Activated T-helper 9 cell treated with anti-CD3 and anti-CD28 coated beads, Interleukin-2, amount 50 U/mL, for 16 hours (primary cell): ENCODE data around the gene EFS.
"Not testable (repeated sequence)": the region's sequence is repeated elsewhere in the genome, so short reads cannot be mapped to it uniquely, and the experiment has no call there.

Experiments
- DNase-seq: peaks from one replicate; pipeline ENCODE4 v3.0.0-alpha.2; 2020; ENCODE audit warnings: low read depth

The EFS gene, protein sequence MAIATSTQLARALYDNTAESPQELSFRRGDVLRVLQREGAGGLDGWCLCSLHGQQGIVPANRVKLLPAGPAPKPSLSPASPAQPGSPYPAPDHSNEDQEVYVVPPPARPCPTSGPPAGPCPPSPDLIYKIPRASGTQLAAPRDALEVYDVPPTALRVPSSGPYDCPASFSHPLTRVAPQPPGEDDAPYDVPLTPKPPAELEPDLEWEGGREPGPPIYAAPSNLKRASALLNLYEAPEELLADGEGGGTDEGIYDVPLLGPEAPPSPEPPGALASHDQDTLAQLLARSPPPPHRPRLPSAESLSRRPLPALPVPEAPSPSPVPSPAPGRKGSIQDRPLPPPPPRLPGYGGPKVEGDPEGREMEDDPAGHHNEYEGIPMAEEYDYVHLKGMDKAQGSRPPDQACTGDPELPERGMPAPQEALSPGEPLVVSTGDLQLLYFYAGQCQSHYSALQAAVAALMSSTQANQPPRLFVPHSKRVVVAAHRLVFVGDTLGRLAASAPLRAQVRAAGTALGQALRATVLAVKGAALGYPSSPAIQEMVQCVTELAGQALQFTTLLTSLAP

DNA sequence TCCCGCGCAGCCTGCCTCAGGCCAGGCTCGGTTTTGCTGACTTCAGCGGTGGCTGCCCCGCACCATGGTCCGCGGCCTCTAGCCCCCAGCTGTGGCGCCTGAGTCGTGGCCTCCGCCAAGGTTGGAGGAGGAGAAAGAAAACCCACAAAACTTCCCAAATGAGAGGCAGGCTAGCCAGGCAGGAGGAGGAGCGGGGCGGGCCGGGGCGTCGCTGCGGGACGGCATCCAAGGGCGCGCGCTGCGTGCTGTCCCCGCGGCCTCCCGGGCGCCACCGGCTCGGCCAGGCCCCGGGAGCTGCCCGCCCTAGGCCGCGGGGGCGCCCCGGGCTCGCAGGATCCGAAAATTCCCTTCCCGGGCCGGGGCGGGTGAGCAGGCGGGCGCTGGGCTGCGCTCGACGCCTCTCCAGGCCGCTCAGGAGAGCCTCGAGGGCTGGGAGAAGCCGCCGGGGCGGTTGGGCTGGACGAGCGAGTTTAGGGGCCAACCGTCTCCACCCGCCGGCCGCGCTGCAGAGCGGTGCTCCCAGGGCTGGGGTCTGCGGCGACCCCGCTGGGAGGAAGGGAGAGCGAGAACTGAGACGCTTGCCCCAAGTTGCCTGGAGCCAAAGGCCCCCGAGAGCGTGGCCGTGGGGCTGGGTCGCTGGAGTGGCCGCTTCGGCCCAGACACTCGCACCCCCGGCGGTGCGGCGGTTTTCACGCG lies at the start of gene EFS:
Gene EFS (minus strand): TSS at position 137 of the 696 bp plus-strand sequence. CDS start 147 bp downstream, outside the sequence.
- no peak for DNase-seq

DNA sequence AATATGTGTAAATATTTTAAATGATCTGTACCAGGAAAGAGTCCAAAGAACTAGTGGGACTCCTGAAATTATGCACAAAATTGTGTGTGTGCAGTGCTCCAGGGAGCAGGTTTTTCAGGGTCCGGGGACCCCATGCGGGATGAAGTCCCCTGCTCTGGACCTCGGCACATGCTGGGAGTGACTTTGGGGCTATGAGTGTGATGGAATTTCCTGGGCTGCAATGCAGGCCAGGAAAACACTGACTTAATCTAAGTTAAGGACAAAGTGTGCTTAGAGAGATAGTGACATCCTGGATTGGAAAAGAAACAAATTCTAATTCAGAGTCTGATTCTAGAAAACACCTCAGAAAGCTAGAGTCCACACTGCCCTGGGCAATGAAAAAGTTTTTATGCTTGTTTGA lies 49.3 kb upstream of the EFS start:
- no peak for DNase-seq

DNA sequence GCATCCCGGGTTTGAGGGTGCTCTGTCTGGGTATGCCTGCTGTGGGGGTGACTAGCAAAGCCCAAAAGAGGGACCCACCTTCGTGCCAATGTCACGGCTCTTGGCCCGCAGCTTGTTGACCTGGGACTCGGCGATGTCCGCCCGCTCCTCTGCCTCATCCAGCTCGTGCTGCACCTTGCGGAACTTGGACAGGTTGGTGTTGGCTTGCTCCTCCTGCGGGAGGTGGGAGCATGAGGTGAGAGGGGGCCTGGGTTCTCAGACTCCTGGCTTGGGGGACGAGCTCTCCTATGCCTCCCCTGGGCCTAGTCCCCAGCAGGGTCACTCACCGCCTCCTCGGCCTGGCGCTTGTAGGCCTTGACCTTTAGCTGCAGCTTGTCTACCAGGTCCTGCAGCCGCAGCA lies 48.7 kb upstream of the EFS start:
- DNase-seq = no peak

DNA sequence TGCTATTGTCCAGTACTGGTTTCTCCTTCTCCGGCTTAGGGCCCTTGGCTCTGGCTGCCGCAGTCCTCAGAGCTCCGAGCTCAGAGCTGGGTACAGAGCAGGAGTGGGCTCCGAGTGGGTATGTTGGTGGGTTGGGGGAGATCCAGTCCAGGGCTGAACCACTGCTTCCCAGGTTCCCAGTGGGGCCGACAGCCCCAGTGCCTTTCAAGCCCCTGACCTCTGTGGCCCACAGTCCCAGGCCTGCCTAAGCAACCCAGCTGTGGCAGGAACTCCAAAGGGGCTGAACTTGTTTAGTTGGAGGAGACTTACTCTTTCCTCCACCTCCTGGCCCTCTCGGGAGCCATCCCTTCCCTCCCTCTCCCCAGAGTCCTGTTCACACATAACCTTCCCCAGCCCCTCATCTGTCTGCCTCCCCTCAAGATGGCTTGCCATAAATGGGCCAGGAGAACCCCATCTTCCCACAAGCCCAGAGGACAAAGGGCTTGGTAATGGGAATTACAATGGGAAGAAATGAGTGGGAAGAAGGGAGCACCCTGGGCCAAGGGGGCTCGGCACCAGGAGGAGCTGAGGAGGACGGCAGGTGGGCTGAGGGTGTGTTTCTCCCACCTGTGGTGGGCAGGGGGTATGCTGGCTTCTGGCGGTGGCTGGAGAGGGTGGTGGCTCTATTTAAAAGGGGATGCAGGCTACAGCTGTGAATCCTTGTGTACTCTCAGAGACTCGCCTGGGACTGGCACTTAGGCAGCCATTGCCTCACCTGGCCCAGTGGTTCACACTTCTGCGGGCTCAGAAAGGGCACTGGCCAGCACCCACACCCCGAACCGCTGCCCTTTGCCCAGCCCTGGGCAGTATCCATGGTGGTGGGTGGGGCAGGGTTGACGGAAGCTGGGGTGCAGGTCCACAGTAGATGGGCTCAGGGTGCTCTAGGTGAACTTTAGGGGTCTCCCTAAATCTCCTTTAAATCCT lies 46.9 kb upstream of the EFS start:
- no peak for DNase-seq

DNA sequence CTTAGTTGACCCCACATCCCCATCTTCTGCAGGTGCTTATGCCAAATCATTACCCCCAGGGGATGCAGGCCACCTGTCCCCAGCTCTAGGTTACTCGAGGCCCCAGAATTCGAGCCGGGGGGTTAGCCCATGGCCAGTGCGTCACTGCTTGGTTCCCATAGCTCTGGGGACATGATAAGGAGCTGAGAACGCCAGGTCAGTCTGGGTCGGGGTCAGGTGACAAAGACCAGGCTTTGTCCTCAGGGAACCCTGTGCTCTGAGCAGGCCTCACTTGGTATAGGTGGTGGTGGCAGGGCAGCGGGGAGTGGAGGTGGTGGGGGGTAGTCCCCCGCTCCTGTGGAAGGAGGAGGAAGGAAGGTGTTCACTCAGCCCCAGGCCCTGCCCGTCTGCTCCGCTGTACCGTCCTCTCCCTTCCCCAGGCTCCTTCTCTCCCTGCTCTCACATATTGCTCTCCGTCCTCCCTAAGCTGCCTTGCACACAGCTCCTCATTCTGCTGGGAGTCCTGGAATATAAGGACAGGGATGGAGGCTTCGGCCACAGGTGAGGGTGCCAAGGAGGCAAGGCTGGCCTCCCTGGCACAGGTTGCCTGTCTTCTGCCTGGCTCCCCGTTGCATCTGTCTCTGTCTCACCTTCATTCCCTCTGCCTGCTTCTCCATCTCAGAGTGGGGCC lies 45.1 kb upstream of the EFS start:
- DNase-seq = no peak

DNA sequence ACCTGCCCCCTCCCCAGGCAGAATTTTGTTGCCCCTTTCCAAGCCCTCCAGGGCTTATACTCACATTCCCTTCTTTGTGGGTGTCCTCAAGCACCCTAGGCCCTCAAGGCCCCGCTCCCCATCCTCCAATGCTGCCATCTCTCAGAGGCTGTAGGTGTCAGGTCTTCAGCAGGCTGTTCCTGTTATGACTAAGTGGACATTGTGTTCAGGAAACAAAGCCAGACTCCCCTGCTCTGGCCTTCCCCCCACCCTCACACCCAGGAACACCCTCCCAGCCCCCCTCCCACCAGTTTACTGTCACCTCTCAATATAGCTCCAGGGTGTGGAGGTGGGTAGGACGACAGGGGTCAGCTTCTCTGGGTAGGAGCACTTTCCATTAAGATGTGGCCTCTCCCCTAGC lies 44.5 kb upstream of the EFS start:
- DNase-seq = no peak

DNA sequence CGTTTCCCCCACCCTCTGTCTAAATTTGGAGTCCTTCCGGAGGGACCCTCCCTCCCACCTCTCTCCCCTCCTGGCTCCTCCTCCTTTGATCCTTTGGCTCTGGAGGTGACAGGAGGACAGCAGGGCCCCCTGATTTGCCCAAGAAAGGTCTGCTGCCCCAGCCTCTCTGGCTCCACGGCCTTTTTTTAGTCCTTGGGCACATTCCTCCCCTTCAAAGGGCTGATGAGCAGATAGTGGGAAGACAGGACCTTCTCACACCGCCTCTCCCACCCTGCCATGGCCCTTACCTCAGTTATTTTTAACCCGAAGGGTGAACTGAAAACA lies 43.3 kb upstream of the EFS start:
- DNase-seq = no peak

DNA sequence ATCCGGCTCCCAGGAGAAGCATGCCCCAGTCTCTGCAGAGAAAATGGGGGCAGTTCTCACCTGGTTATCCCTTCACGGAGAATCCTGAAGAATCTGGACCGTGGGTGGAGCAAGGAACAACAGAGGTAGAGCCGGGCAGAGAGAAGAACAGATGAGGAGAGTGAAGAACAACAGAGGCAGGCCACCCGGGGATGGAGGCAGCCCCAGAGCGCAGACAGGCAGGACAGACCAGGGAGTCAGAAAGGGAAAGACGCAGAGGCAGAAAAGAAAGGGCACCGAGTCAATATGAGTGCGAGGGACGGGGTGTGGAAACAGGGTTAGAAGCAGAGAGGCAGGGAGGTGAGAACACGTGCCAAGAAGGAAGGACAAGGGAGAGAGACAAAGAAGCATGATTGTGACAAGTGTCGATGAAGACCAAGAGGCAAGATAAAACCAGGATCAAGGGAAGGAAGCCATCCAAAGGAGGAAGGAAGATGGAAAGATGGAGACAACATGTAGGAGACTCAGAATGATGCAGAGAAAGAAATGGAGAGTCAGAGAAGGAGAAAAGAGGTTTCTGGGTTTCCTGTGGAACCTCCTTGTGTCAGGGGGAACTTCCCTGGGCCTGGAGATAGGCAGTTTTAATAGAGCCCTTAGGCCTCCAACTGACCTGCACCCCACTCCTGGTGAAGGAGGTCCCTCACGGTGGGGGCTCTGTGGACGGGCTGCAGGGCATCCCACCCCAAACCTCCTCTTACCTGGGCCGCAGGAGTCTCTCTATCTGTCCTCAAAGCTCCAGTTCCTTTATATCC lies 42.7 kb upstream of the EFS start, which contains the start of gene MYH6:
Gene MYH6 (minus strand): TSS at position 758 of the 791 bp plus-strand sequence. CDS start 1,050 bp downstream, outside the sequence.
- no peak for DNase-seq

DNA sequence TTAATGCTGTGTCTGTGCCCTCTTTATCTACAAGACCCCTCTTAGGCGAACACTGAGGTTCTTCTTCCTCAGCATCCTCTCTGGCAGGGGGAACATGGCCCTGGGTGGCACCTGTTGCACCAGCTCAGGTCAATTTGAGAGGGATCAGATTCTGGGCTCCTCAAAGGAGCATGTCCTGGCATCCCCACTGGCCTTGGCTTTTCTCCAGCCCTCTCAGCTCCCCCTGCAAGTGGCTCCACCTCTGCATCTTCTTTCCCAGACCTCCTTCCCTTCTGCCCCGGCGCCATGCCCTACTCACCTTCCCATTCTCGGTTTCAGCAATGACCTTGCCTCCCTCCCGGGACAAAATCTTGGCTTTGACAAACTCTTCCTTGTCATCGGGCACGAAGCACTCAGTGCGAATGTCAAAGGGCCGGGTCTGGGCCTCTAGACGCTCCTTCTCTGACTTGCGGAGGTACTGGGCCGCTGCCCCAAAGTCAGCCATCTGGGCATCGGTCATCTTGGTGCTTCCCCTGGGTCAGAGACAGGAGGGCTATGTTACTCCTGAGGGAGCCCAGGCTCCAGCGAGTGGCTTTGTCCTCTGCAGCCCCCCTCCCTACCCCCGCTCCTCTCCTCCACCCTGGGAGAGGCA lies 41.9 kb upstream of the EFS start:
- DNase-seq = no peak

DNA sequence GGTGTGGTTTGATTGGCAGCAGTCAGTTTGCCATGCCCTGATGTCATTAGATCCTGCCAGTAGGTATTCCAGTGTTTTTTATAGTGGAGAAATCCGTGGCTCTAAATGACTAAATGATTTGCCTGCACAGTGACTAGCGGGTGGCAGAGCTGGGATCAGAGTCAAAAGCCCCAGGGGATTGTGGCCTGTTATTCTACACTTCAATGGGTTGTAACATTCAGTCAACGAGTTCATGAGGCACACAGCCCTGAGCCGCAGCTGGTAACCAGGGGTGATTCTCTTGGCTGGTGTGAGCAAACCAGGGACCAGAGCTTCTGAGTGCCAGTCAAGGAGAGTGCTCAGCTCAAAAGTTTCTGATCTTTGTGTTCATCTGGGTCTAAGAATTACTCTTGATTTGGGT lies 41.3 kb upstream of the EFS start:
- no peak for DNase-seq

DNA sequence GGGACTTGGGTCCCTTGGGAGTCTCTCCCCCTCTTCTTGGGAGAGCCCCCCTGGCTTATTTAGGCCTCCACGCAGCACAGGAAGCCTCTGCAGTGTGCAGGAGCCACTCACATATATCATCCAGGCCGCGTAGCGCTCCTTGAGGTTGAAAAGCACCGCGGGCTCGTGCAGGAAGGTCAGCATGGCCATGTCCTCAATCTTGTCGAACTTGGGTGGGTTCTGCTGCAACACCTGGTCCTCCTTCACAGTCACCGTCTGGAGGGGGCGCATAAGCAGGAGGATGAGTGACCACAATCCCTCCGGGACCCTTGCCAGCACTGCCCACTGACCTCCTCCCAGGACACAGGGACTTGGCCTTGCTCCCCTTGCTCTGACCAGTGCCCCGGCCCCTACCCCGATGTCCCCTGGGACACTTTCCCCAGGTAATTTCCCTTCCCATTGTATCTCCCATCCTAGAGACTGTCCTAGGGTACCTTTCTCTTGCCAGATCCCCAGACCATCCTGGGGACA lies 40.6 kb upstream of the EFS start:
- DNase-seq = no peak

DNA sequence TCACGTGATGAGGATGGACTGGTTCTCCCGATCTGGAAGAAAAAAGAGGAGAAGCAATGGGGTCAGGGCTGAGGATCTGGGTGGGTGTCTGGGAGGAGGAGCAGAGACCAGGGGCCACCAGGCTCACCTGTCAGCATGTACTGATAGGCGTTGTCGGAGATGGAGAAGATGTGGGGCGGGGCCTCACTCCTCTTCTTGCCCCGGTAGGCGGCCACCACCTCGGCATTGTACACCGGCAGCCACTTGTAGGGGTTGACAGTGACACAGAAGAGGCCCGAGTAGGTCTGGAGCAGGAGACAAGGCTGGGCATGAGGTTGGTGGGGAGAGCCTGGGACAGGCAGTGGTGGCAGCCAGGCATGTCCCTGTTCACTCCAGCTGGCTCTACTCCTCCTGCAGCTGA lies 40.1 kb upstream of the EFS start:
- DNase-seq = no peak

DNA sequence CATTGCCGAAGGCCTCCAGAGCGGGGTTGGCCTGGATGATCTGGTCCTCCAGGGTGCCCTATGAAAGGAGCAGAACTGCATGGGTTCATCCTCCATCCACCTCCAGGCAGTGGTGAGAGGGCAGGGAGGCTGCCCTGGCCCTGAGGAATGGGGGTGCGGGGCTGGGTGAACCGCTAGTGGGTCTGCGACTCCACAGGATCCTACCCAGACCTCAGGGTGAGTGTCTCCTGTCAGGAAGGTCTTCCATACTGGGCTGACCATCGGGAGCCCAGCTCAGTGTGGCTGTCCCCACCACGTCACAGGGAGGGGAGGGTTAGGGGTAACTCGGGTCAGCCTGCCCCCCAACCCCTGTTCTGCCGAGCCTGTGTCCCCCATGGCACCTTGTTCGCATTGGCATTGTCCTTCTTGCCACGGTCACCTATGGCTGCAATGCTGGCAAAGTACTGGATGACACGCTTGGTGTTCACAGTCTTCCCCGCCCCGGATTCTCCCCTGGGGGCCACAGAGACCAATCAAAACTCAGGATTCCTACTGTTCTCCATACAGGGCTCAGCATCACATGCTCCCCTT lies 39.4 kb upstream of the EFS start:
- DNase-seq = no peak

DNA sequence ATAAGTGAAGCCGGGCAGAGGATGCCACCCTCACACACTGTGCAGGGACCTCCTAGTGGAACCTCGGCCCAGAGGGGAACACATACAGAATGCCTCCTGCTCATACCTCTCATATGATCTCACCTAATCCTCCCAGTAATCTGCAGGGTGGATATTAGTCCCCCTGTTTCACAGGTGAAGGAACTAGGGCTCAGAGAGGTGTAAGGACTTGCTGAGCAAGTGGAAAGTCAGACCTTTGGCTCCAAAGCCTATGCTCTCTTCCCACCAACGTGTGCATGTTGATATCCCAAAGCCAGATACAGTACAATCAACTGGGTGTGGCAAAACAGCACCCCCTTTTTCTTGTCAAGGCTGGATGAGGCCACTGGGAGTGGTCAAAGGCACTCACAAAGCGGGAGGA lies 38.9 kb upstream of the EFS start:
- no peak for DNase-seq

DNA sequence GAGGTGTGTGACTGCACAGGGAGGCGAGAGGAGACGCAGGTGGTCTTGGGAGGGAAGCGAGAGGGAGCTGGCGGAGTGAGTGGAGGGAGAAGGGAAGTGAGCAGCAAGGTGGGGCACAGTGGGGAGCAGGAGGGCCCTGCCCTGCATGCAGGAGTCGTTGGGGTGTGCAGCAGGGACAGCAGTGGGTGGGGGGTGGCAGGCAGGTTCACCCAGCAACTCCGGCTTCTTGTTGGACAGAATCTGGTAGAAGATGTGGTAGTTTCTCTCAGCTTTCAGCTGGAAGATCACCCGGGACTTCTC lies 38.1 kb upstream of the EFS start:
- DNase-seq = no peak

DNA sequence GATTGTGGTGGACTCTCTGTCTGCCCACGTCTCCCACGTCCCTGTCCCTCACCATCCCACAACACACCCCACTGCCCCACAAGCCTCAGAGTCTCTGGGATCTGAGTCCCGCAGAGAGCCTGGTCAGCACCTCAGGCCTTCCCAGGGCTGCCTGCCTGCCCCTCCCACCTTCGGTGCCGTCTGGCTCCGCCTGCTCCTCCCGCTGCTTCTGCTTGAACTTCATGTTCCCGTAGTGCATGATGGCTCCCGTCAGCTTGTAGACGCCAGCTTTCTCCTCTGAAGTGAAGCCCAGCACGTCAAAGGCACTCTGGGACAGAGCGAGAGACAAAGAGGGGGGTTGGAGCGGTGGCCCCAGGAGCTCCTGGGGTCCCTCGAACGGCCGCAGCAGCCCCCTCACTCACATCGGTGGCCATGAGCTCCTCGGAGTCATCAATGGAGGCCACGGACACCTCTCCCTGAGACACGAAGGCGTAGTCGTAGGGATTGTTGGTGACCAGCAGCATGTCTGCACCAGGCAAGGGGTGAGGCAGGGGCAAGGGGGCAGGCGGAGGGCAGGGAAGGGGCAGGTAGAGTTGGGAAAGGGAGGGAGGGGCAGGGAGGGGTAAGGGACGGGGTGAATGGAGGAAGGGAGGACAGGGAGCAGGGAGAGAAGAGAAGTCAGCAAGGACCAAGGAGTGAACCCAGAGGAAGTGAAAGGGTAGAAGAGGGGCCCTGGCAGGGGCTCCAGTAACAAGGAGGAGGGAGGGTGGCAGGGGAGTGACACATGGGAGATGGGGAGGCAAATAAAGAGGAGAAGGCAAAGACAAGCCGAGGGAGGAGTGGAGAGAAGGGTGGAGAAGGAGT lies 37.5 kb upstream of the EFS start:
- no peak for DNase-seq

DNA sequence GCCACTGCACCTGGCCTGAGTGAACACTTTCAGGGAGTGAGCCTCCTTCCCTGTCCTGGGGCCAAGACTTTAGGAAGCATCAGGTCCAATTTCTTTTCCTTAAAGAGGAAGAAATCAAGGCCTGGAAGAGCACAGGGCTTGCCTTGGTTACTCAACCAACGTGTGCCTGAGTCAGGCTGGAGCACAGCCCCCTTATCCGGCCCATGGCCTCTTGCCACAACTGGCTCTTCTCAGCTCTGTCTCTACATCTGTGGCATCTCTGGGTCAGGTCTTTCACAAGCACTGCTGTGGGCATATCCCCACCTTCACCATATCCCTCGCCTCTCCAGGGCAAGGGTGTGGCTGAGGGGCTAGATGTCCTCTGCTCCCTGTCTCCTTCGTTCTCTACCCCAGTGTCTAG lies 36.3 kb upstream of the EFS start:
- no peak for DNase-seq

DNA sequence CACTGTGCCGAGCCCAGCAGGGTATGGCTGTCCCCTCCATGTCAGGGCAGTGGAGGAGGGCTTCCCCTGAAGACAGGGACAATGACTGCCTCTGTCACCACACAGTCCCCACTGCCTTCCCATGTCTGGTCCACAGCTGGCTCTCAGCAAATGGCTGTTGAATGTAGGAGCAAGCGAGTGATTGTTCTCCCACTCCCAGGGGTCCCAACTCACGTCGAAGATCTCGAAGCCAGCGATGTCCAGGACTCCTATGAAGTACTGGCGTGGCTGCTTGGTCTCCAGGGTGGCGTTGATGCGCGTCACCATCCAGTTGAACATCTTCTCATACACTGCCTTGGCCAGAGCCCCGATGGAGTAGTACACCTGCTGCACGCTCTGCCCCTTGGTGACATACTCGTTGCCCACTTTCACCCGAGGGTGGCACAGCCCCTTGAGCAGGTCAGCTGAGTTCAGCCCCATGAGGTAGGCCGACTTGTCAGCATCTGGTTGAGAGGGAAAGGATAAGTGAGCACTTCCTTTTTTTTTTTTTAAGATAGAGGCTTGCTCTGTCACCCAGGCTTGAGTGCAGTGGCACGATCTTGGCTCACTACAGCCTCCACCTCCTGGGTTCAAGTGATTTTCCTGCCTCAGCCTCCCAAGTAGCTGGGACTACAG lies 35.7 kb upstream of the EFS start:
- not testable (repeated sequence) for DNase-seq
